ENCODE results near the gene FCRL5.

DNA sequence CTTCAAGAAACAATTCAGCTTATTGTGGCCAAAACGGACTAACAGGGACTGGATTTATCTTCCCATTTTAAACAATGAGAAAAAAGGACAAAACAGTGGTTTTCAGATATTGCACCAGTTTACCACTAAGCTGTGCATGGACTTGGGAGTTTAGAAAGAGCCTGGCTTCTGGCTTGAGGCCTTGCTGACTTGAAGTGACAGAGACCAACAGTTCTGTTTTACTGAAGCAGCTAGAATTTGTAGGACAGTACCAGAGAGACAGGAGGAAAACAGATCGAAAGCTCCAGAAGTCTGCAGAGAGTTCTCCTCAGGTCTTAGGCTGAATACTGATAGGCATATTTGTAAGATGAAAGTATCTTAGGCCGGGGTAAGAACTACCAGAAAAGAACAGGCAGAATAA lies 25.1 kb upstream of the FCRL5 start:
- TF ChIP-seq, protein P1, sequence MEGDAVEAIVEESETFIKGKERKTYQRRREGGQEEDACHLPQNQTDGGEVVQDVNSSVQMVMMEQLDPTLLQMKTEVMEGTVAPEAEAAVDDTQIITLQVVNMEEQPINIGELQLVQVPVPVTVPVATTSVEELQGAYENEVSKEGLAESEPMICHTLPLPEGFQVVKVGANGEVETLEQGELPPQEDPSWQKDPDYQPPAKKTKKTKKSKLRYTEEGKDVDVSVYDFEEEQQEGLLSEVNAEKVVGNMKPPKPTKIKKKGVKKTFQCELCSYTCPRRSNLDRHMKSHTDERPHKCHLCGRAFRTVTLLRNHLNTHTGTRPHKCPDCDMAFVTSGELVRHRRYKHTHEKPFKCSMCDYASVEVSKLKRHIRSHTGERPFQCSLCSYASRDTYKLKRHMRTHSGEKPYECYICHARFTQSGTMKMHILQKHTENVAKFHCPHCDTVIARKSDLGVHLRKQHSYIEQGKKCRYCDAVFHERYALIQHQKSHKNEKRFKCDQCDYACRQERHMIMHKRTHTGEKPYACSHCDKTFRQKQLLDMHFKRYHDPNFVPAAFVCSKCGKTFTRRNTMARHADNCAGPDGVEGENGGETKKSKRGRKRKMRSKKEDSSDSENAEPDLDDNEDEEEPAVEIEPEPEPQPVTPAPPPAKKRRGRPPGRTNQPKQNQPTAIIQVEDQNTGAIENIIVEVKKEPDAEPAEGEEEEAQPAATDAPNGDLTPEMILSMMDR (IDR thresholded peaks at IDR 0.05), result no peak
- no peak for TF ChIP-seq POLR2A (IDR thresholded peaks at IDR 0.05)
- TF ChIP-seq EP300 (IDR thresholded peaks at IDR 0.05), result no peak
